Uterus (tissue), 2 donors: ENCODE results near the gene CBLB.

Source experiments
- POLR2A ChIP-seq, 2 donors: fragments of 450-650 bp; IDR thresholded peaks; one replicate each; pipeline ENCODE4 v1.6.1; 2016; ENCODE audit warnings: antibody characterized with exemption in 2 of 2, mild to moderate bottlenecking in 1 of 2, moderate library complexity in 1 of 2
- TF ChIP-seq, protein P1 (sequence below), 4 experiments: fragments of 200-600 bp in 2 of 4; fragments of 450-650 bp in 2 of 4; sonication (generic) in 2 of 4; IDR thresholded peaks; one replicate each; pipeline ENCODE4 v1.5.1; 2016 to 2019; ENCODE audit warnings: antibody characterized with exemption in 4 of 4, mild to moderate bottlenecking in 2 of 4, moderate library complexity in 1 of 4

DNA sequence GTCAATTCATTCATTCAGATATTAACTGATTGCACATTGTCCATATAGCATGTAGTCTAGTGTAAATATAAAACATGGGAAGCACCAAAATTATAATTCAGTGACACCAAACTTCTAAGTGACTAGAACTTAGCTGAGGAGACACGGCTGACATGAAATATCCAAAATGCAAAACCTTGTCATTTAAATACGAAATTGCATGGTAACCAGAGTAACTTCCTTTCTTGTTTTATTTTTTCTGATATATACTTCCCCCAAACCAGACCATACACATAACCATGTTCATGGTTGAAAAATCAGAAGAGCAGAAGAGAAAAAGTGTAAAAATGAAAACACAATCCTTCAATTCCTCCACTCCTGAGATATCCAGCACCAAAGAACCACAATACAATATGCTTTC, 38.0 kb downstream of the CBLB start:
- TF ChIP-seq, protein P1, sequence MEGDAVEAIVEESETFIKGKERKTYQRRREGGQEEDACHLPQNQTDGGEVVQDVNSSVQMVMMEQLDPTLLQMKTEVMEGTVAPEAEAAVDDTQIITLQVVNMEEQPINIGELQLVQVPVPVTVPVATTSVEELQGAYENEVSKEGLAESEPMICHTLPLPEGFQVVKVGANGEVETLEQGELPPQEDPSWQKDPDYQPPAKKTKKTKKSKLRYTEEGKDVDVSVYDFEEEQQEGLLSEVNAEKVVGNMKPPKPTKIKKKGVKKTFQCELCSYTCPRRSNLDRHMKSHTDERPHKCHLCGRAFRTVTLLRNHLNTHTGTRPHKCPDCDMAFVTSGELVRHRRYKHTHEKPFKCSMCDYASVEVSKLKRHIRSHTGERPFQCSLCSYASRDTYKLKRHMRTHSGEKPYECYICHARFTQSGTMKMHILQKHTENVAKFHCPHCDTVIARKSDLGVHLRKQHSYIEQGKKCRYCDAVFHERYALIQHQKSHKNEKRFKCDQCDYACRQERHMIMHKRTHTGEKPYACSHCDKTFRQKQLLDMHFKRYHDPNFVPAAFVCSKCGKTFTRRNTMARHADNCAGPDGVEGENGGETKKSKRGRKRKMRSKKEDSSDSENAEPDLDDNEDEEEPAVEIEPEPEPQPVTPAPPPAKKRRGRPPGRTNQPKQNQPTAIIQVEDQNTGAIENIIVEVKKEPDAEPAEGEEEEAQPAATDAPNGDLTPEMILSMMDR (IDR thresholded peaks at IDR 0.05), result no peak
- no peak for TF ChIP-seq POLR2A (IDR thresholded peaks at IDR 0.05)
